ENCODE measurements around the gene LIPC.
A peak's percentile ranks its signal among the peaks of the same experiment; 100 is the strongest.

Gene LIPC

DNA sequence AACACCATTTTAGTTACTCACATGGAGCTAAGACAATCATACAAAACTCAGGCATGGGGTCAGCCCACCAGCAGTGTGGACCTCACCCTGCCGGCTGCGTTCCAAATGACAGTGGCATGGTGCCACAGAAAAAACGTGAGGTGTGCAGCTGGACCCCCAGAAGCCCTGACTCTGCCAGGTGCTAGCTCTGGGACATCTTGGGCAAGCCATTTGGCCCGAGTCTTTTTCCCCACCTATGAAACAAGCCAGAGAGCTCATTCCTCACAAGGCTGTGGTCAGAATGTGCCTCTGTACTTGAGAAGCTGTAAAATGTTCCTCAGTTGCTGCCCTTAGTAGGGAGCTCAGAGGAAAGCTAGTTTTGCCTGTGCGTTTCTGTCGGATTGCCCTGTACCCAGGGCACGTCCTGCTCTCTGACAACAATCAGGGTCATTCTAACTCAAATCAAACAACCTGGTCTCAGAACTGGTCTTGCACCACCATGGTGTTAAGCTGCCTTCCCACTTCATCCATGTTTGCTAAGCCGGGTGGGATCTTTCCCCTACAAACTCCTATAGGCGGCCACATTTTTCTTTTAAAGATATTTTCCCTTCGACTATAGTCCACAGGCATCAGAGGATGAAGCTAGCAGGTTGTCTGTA, 44.9 kb downstream of the LIPC start:
- no peak for DNase-seq

DNA sequence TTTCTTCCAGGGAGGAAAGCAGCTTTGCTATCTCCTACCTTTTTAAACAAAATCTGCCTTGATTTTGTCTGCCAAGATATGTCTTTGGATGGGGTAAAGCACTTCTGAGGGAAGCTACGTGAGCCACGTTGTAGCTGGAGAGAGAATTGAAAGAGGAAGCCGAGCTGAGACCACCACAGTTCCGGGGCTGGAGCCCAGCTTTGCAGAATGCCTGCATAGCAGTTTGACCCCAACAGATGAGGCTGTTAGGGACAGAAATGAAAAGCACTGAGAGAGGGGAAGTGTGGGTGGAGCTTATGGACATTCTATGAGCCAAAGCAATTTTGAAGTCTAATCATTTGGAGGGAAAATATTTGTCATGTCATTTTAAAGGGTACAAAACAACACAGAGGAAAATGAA, 45.4 kb downstream of the LIPC start:
- no peak for DNase-seq

DNA sequence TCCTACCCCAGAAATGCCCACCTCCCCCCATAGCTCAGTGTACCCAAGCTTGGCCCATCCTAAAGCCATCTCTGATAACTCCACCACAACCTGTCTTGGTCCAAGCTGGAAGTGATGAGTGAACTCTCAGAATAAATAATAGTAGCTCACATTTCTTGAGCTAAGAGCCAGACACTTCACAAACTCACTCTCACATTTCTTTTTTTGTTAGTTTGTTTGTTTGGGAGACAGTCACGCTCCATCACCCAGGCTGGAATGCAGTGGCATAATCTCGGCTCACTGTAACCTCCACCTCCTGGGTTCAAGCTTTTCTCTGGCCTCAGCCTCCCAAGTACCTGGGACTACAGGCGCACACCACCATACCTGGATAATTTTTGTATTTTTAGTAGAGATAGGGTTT, 46.2 kb downstream of the LIPC start:
- no peak for DNase-seq

DNA sequence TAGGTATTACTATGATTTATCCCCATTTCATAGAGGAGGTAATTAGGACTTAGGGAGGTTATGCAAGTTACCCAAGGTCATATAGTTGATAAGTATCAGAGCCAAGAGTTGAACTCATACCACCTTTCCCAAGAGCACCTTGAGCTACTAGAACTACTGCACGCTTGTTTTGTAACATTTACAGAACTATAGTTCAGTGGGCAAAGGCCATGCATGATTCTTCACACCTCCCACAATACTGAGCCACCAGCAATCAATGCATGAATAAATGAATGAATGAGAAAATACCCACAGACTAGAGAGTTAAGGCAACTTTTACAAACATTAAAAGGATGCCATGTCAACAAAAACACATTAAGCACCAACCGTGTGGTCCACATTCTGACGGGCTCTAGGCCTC, 46.8 kb downstream of the LIPC start:
- no peak for DNase-seq

DNA sequence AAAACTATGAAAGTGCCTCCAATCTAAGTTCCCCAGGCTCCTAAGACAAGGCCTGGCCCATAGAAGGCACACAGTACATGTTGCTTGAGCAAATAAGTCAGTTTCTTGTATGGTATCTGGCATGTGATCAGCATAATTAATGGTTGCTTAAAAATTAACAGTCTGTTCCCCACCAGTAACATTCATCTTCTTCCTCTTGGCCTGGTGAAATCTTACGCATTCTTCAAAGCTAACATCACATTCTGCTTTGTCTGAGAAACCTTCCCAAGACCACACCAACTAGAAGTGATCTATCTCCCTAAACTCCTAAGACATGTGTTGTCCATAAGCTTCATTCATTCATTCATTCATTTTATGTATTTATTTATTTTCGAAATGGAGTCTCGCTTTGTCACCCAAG, 48.1 kb downstream of the LIPC start:
- no peak for DNase-seq

DNA sequence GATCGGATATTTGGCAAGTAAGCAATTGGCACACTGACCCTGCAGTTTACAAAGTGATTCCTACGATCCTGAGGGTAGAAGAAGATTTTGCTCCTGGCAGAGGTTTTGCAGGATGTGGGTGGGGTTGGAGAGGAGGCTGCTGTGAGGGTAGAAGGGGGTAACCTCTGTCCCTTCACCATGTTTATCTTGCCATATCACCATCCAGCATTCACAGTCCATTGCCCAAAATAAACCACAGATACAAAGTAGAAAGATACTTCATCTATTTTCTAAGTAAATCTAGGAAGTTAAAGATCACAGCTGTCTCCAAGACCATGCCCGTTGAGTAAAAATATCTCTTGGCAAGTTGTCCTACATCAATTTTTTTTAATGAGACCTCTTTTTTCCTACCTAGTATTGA, 51.6 kb downstream of the LIPC start:
- no peak for DNase-seq

DNA sequence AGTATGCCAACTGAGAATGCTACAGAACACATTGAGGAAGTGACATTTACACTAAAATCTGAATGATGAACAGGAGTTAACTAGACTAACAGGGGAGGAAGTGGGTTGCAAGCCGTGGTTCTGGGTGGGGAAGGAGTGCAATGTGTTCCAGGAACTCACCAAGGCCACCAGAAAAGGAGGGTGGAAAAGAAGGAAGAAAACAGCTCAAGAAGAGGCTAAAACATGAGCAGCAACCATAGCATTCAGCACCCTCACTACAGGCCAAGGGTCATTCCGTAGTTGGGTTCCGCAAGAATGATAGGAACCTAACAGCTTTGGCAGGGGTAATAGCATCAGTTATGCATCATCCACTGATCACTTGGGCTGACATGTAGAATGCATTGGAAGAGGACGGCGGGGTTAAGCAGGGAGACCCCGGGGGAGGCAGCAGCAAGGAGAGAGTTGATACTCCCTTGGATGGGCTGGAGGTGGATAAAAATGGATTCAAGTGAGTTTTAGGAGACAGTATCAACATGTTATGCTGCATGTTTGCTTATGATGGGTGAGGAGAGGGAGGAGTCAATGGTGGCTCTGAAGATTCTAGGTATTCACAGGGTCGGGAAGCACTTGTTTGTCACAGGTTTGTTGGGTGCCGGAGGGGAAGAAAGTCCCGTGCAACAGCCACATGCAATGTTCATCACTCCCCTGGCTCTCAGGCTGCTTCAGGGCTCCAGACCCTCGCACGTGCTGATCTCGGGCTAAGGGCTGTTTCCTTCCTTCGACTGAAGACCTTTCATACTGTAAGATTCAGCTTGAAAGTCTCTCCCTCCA, 53.2 kb downstream of the LIPC start:
- DNase-seq: no peak

DNA sequence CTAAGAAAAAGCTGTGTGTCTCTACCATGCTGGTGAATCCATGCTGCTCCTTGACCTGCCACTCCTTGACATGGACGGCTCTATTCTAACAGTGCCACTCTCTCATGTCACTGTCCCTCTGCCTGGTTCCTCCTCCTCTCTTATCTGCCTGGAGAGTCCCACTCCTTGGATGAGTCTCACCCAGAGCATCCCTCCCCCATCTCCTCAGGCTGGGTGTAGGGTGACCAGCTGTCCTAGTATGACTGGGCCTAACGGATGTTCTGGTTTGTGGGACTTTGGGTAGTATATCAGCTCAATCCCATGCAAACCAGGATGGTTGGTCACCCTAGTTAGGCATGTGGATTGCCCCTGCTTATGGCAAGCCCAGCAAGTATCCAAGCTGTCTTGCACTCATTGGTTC, 54.3 kb downstream of the LIPC start:
- DNase-seq: no peak

DNA sequence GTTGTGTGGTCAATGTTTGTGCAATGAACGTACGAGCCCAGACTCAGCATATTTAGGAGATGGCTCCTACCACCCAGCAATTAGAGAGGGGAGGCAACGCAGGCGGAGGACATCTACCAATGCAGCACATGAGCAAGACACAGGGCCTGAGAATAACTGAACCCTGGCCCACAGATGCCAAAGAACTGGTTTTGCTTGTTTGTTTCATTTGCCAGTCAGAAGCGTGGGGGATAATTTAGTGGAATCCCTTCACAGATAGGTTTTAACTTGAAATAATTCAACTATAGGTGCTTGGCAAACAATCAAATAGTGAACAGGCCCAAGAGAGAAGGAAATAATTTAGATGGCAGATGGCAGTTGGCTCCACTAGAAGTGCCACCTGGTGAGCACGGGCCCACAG, 54.8 kb downstream of the LIPC start:
- peak; percentile 54 for DNase-seq

DNA sequence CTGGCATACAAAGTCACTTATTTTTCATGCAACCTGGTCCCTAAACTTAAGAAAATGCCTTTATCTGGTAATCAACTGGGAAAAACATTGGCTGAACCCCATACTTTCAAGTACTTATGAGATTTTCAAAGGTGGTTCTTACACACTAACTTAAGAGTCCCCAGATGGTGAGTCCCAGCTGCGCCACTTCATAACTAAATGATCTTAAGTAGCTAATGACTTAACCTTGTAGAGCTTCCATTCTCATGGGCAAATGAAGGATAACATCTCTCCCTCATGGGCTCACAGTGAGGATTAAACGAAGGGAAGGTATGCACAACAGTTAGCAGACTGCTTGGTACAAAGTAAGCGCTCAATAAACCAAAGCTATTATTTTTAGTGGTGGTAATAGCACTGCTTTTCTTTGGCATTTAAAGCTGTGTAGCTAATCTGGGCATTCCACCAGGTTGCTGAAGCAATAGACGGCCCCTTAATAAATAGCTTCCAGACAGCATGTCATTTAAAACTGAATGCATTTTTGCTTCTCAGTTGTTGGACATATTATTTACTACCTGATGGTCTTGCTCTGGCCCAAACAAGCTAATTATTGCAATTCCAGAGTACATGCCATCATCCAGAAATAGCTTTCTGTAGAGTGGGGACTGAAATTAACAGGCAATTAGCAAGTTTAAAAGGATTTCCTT, 55.4 kb downstream of the LIPC start:
- DNase-seq: no peak

DNA sequence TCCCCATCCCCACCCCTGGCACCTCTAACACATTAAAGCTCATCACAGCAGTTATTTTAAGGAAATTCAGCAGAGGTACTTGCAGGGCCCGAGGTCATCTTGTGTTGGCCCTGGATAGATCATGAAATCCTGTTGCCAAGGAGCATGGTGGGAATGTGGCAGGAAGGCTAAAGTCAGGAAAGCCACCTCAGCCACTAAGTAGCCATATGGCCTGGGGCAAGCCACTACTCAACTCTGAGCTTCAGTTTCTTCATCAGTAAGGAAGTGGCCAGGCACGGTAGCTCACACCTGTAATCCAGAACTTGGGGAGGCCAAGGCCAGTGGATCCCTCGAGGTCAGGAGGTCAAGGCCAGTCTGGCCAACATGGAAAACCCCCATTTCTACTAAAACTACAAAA, 55.9 kb downstream of the LIPC start:
- no peak for DNase-seq

DNA sequence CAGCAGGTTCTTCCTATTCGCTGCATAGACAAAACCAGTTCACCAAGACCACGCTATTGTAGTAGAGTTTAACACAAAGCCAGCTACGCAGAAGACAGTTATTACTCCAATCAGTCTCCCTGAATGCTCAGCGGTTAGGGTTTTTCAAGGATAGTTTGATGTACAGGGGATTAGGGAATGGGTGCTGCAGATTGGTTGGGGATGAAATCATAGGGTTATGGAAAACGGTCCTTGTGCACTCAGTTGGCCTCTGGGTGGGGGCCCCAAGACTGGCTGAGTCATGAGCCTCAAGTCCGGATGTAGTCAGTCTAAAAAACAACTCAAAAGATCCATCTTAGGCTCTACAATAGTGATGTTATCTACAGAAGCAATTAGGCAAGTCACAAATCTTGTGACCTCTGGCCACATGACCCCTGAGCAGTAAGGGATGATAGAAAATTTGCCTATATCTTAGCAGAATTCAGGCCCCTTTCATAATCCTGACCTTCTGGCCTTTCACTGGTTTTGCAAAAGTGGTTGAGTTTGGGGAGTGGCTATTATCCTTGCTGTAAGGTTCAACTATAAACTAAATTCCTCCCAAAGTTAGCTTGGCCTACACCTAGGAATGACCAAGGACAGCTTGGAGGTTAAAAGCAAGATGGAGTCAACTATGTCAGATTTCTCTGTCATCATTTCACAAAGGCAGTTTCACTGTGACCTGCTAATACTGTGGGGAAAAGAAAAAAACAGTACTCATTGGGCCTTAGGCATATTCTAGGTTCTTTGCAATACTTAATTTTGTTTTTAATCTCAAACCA, 57.7 kb downstream of the LIPC start:
- DNase-seq: no peak

DNA sequence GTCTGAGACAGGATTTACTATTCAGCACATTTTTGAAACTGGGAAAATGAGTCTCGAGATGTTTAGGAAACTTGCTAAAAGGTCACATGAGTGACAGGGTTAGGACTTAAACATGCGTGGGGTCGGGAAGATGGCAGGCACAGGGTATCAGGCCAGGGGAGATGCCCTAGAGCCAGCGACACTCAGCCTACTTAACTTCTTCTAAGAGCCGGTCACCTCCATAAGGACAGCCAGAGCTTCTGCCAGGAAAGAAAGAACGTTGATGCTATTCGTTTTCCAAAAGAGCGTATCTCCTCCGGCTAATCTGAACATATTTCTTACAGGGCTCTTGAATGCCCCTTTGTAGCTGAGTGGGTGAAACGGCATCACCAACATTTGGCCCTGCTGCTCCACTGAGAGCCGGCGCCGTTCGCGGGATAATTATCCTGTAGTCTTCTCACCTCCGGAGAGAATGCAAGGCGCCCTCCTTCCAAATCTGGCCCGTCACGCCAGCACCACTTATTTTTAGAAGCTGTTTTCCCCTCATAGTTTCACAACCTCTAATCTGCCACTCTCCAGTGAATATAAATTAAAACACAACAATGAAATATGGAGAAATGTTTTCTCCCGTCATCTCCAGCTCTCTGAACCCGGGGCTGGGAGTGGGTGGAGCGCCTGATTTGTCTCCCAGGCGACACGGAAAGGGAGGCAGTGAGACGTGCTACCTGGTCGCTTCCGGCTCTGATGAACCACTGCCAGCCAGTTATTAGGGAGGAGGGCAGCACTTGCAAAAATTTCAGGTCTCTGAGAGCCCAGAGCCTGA, 58.5 kb downstream of the LIPC start:
- no peak for DNase-seq

DNA sequence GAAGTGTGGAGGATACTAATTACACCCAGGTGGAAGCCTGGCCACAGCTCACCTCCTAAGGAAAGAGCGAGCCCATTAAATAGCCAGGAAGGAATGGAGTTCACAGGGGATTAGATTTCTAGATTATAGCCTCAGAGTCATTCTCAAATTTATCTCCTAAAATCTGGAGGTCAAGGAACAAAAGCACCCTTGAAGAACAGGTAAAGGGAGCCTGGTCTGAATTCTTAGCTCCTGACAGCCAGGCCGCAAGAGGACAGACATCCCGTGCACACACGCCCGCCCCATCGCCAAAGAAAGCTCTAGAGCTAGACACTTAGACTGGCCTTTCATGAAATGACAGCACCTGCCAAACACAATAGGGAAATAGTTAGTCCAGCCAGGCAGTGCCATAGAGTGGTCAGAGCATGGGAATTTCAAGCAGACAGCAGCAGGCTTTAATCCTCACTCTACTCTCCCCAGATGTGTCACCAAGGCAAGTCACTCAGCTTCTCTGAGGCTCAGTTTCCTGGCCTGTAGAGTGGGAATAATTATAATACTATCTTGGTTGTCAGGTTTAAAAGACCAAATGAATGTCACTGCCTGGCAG, 59.2 kb downstream of the LIPC start:
- no peak for DNase-seq

DNA sequence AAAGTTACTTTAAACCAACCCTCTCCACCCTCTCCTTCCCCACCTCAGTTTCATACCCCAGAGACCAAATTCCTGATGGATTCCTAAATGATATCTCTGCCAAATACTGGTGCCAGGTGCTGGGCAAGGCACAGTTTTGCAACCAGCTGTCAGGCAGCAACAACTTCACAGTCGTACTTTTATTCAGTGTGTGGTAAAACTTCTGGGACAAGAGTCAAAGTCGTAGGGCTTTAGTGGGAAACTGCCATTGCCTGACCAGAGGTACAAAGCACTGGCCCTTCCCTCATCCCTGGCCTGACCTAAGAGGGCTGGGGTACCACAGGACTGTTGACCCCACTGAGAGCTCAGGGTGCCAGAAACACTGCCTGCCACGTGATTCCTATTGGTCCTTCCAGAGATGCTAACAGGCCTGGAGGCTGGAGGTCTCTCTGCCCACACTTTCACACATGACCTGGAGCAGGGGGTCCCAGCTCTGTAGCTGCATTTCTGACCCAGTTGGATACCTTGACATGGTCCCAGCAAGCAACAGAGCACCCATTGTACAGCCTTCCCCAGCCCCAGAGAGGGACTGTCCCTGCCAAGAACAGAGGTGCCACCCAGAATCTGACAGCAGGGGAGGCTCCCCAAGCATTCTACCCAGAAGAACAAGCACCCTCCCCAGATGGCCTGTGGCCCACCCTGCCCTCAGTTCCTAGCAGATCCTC, 59.9 kb downstream of the LIPC start:
- no peak for DNase-seq

DNA sequence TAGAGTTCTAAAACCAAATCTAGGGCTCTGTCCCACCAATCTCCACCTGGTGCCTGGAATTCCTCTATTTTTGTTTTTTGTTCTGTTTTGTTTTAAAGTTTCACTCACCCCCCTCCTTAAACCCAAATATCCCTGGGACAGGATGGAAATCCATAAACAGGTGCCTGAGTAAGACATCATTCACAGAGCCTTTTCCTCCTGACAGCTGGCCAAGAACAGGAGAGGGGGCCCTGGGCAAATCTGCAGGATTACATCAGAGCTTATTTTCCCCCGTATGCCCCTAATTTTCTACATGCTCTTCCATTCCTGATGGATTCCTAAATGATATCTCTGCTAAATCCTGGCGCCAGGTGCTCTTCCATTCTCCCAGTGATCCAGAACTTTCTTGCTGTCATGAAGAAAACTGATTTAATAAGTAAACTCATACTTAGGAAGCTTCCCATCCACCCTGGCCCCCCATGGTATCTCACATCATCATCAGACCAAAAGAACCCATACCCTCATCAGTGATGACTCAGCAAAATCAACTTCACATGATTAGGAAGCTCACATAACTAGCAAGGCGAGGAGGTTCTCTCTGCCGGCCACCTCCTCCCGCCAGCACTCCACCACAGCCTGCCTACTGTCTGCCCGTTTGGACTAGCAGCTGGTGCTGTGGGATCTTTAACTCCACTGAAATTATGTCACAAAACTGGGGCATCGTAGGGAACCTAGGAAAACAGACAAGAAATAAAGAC, 61.0 kb downstream of the LIPC start:
- DNase-seq: no peak

DNA sequence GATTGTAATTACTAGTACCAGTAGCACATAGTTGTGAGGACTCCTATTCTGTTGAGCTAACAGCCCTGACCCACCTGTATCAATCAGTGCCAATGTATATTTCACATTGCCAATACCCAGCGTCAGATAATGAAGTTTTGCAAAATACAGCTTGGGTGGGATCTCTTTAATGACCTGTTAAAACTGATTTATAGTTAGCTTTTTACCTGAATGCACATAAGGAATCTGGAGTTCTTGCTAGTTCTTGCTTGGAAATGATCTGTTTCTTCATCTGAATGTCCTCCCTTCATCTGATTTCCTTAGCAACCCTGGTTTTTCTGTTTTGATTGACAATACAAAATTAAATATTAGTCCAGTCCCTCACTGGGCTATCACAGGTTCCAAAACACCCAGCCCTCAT, 62.8 kb downstream of the LIPC start:
- DNase-seq: no peak

DNA sequence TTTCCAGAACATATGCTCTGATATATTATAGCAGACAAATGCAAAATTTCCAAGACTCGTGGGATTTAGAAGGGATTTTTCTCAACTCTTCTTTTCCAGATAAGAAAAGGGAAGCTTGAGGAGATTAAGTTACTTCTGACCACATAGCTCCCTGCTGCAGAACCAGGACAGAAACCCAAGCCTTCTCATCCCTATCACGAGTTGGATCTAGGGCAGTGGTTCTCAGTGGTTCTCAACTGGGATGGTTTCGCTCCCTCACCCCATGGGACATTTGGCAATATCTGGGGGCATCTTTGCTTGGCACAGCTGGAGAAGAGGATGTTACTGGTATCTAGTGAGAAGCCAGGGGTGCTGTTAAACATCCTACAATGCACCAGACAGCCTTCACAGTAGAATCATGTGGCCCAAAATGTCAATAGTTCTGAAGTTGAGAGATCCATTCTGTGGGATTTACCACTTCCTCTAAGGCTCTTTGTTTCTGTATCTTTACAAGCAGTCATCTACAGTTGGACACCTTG, 64.2 kb downstream of the LIPC start:
- no peak for DNase-seq

DNA sequence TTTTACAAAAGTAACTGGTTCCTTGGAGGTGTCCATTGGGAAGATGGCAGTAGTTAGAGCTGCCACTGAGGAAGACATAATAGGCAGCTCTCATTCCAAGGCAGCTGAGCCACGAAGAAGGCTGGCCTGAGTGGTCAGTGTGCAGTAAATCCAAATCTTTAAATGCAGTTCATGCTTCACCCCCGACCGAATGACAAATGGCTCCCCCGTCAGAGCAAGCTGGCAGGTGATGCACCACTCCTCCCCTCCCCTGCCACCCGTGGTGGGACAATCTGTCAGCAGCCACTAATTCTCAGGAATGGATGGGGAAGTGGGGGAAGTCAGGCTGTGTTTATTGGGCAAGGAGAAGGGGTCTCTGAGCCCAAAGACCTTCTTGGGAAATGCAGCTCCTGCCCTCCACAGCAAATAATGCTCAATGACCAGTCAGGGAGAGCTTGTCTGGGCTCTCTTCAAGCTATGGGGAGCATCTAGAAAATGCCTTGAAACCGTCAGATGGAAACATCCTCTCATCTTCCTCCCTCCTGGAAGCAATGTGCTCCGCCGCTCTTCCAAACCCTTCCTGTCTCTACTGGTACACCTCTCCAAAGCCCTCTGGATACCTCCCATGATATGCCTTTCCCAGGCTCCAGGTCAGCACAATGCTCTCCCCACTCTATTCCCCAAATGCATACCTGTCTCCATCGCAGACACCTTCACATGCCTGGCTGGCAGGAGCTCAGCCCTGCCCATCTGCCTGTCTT, 65.4 kb downstream of the LIPC start:
- DNase-seq: no peak
